Measurements from ENCODE around the gene AHCYL2. TPM values are rescaled to one million over a fixed set of nuclear protein-coding genes. Genes with fewer than 3 reads are reported as not detected.

Gene AHCYL2
- total and polyA plus RNA-seq, 2 of the 8 experiments (the other 6 are each of a cell fraction or from before 2014, with no cell fraction given), result 20.7 to 25.4 TPM

- TF ChIP-seq SRF (IDR thresholded peaks at IDR 0.05; ENCODE audit: low read depth, low read length) (no peak), POLR2AphosphoS5 (IDR thresholded peaks at IDR 0.05; ENCODE audit: low read depth, low read length) (no peak), SP4 (IDR thresholded peaks at IDR 0.05; ENCODE audit: low read length) (no peak), TBP (IDR thresholded peaks at IDR 0.05; ENCODE audit: low read depth, low read length) (no peak), SIRT6 (IDR thresholded peaks at IDR 0.05; ENCODE audit: low read length) (no peak), POLR2A (IDR thresholded peaks at IDR 0.05; ENCODE audit: control extremely low read depth in 1 of 2, low read depth in 2 of 2, low read length in 2 of 2) (no peak)
Observed at GRCh38 chr7:129266181-129266580, 41.4 kb downstream of the AHCYL2 start (continued).
